Adrenal gland (tissue), 12 donors: ENCODE data around the gene RNF215. TPM values are rescaled to one million over a fixed set of nuclear protein-coding genes. Genes with fewer than 3 reads are reported as not detected.
A peak's percentile ranks its signal among the peaks of the same experiment; 100 is the strongest.

Experiments
- DNase-seq, 7 donors: peaks; one replicate each; pipeline ENCODE4 v3.0.0-alpha.2; 2019 to 2020
- H3K27ac ChIP-seq, 5 donors: fragments of 200-600 bp; sonication (generic) in 4 of 5; 1 replicate in 3 of 5; 2 replicates in 2 of 5; pipeline versions ENCODE4 v1.5.1 to v1.8.0; 2016 to 2020; ENCODE audit warnings: mild to moderate bottlenecking in 1 of 5
- H3K27me3 ChIP-seq: fragments of 200-600 bp; 2 replicates; pipeline ENCODE4 v1.8.0; 2021
- H3K36me3 ChIP-seq, 2 donors: fragments of 200-600 bp; replicated peaks in 1 of 2; 1 replicate in 1 of 2; 2 replicates in 1 of 2; pipeline versions ENCODE4 v1.5.1 to v1.8.0; 2018 to 2022
- H3K4me1 ChIP-seq, 2 donors: fragments of 200-600 bp; replicated peaks in 1 of 2; 1 replicate in 1 of 2; 2 replicates in 1 of 2; pipeline versions ENCODE4 v1.5.1 to v1.8.0; 2018 to 2021
- H3K4me3 ChIP-seq, 4 donors: fragments of 200-600 bp; sonication (generic) in 3 of 4; one replicate each; pipeline ENCODE4 v1.5.1; 2016 to 2018
- H3K9me3 ChIP-seq, 3 donors: fragments of 200-600 bp; sonication (generic) in 1 of 3; replicated peaks in 1 of 3; 1 replicate in 2 of 3; 2 replicates in 1 of 3; pipeline versions ENCODE4 v1.5.1 to v1.8.0; 2016 to 2021
- POLR2A ChIP-seq, 2 donors: fragments of 450-650 bp; IDR thresholded peaks; one replicate each; pipeline ENCODE4 v1.6.1; 2017; ENCODE audit warnings: antibody characterized with exemption in 2 of 2, mild to moderate bottlenecking in 2 of 2, moderate library complexity in 1 of 2
- WGBS, 4 donors: extraction: QIAGEN DNeasy Blood & Tissue Kit in 2 of 4; methylation state at CpG; one replicate each; pipeline versions ENCODE4 v1.1.5 to v1.1.7; 2013 to 2017; 5-methylcytosine and 5-hydroxymethylcytosine counted together
- intact Hi-C, 2 donors: fragments of 100-400 bp; cut with DNase I; formaldehyde crosslinking; loops; one replicate each; pipeline versions ENCODE4 v1.14.1 to v1.15.0; 2022 to 2023
- polyA plus RNA-seq, 3 donors: library from polyadenylated mRNA; stranded (reverse); fragments of 200-250 nt in 2 of 3; fragments of 350-450 nt in 1 of 3; fragmentation: Illumina TruSeq in 1 of 3; extraction: RNeasy Lipid Tissue Mini Kit (QIAGEN cat#74804) in 1 of 3; gene quantifications; one replicate each; pipeline ENCODE4 v1.2.3, GENCODE V29; 2013 to 2014
- total RNA-seq, 9 donors: library from RNA; depleted of rRNA in 4 of 9; stranded (reverse); fragments of >200 nt in 4 of 9; fragments of 120-200 nt in 1 of 9; fragmentation: NEBNext Ultra II Directional in 1 of 9; extraction: Animal tissue kit (Norgen Biotek cat#: 25700) in 1 of 9; gene quantifications; one replicate each; pipeline versions ENCODE4 v1.1.0 to v1.2.4, GENCODE V29; 2013 to 2023
- TF ChIP-seq, protein P1 (sequence below), 6 experiments: fragments of 450-650 bp in 4 of 6; fragments of 200-600 bp in 2 of 6; sonication (generic) in 1 of 6; IDR thresholded peaks; 1 replicate in 5 of 6; 2 replicates in 1 of 6; pipeline versions ENCODE4 v1.5.1 to v1.8.0; 2016 to 2021; ENCODE audit warnings: antibody characterized with exemption in 6 of 6, mild to moderate bottlenecking in 2 of 6, moderate library complexity in 1 of 6
- donor health status: healthy with polysubstance abuse.
- donor health status: Bipolar disorder and iron deficiency.
- donor health status: DM: yes; HTN: yes; CAD: no.
- donor health status: DM: no; HTN: no; CAD: no.
- donor health status: DM: no; HTN: no; CAD: no.
- donor health status: DM: yes; HTN: yes; CAD: no.

Gene RNF215
- total and polyA plus RNA-seq, 12 donors: 2.0 to 20.1 (median 12.1) TPM

DNA sequence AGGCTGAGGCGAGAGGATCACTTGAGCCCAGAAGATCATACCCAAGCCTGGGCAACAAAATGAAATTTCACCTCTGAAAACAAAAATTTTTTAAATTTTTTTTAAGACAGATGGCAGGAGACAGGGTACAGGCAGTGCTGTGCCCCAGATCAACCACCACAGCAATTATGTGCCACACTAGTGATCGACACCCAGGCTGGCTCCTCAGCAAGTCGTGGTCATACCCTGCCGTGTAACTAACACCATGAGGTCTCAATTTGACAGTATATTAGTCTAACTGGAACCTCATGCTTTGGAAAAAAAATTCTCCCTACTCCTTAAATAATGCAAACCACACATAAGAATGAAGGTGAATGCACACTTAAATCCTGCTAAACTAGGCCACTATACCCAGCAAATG is 38.8 kb downstream of the RNF215 start:
- intact Hi-C loops: no loop called here
- H3K36me3 ChIP-seq: peaks cover 0 to 91% of the 10 kb centered on the region in 2 donors
- TF ChIP-seq, protein P1, sequence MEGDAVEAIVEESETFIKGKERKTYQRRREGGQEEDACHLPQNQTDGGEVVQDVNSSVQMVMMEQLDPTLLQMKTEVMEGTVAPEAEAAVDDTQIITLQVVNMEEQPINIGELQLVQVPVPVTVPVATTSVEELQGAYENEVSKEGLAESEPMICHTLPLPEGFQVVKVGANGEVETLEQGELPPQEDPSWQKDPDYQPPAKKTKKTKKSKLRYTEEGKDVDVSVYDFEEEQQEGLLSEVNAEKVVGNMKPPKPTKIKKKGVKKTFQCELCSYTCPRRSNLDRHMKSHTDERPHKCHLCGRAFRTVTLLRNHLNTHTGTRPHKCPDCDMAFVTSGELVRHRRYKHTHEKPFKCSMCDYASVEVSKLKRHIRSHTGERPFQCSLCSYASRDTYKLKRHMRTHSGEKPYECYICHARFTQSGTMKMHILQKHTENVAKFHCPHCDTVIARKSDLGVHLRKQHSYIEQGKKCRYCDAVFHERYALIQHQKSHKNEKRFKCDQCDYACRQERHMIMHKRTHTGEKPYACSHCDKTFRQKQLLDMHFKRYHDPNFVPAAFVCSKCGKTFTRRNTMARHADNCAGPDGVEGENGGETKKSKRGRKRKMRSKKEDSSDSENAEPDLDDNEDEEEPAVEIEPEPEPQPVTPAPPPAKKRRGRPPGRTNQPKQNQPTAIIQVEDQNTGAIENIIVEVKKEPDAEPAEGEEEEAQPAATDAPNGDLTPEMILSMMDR (IDR thresholded peaks at IDR 0.05): no peak
- no peak for TF ChIP-seq POLR2A (IDR thresholded peaks at IDR 0.05)
- H3K4me1 ChIP-seq: peaks cover 0 to 13% of the 10 kb centered on the region in 2 donors
- no peak for DNase-seq
- H3K4me3 ChIP-seq: no peak overlapping the region
- 91 to 98% (median 93%) methylated on average over 4 of the region's 4 CpGs for WGBS, 4 donors
- no peaks in the 10 kb centered on the region for H3K9me3 ChIP-seq
- no peaks in the 10 kb centered on the region for H3K27me3 ChIP-seq
- H3K27ac ChIP-seq: no peak overlapping the region

DNA sequence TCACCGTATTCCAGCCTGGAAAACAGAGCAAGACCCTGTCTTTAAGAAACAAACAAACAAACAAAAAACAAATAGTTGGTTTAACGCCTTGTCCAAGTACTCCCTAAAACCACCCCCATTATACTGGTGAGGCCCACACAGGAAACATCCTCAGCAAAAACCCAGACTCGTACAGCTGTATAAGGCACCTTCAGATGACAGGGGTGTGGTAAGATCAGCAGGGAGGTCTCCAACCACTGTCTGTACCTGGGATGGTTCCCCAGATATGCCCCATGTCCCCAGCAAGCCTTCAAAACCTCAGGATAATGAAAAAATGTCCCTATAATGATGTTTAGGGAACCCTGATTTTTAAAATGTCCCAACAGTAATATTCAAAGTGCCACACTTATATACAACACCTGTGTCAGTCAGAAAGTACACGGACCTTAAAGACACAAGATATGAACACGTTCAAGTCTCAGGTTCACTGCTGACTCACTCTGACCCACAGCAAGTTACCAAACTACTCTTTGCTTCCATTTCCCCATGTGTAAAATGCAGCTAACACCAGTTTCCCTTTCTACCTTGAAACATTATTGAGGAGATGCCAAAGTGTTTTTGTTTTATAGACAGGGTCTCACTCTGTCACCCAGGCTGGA is 39.8 kb downstream of the RNF215 start:
- H3K4me3 ChIP-seq: no peak overlapping the region
- 60 to 73% (median 69%) methylated on average over 5 of the region's 5 CpGs for WGBS, 4 donors
- no peak overlapping the region for H3K27ac ChIP-seq
- H3K9me3 ChIP-seq: no peaks in the 10 kb centered on the region
- H3K4me1 ChIP-seq: peaks cover 0 to 13% of the 10 kb centered on the region in 2 donors
- intact Hi-C loops: no loop called here
- no peaks in the 10 kb centered on the region for H3K27me3 ChIP-seq
- DNase-seq: no peak
- TF ChIP-seq POLR2A (IDR thresholded peaks at IDR 0.05): no peak
- TF ChIP-seq, protein P1 (IDR thresholded peaks at IDR 0.05): no peak
- H3K36me3 ChIP-seq: peaks cover 0 to 94% of the 10 kb centered on the region in 2 donors

DNA sequence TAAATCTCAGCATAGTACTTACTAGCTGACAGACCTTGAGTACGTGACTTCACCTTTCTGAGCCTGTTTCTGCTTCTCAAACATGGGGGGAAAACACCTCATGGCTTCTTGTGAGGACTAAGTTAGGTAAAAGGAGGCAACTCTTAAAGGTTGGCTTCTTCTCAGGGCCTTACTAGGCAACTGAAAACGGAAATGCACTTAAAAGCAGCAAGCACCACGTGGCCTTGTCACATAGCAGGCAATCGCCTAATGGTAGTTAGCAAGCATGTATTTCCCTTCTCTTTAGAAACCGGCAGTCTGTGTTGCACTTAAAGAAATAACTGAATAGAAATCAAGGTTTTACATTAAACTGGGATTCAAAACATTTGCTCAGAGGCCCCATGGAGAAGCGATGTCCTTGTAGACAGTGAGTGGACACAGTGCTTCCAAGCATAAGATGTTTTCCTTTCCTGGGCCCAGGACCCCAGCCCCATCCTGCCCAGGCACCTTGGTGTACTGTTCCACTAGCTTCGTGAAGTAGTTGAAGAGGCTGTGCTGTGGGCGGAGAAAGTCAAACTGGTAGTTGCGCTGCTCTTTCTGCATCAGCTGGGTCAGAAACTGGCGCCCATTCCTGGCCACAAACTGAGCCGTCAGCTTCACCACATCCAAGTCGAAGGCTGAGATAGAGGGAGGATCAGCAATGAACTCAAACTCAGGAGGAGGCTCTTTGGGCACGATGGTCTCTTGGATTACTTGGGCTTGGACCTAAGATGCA is 42.6 kb downstream of the RNF215 start:
- intact Hi-C loops: no loop called here
- Histone ChIP-seq H3K9me3 (no peaks in the 10 kb centered on the region), H3K27me3 (no peaks in the 10 kb centered on the region), H3K4me1 (peaks cover 3 to 19% of the 10 kb centered on the region in 2 donors), H3K4me3 (no peak overlapping the region), H3K36me3 (peaks cover 0 to 100% of the 10 kb centered on the region in 2 donors), H3K27ac (no peak overlapping the region)
- TF ChIP-seq, protein P1 (IDR thresholded peaks at IDR 0.05): no peak
- no peak for TF ChIP-seq POLR2A (IDR thresholded peaks at IDR 0.05)
- 89 to 93% (median 91%) methylated on average over 13 of the region's 13 CpGs for WGBS, 4 donors
- no peak for DNase-seq

DNA sequence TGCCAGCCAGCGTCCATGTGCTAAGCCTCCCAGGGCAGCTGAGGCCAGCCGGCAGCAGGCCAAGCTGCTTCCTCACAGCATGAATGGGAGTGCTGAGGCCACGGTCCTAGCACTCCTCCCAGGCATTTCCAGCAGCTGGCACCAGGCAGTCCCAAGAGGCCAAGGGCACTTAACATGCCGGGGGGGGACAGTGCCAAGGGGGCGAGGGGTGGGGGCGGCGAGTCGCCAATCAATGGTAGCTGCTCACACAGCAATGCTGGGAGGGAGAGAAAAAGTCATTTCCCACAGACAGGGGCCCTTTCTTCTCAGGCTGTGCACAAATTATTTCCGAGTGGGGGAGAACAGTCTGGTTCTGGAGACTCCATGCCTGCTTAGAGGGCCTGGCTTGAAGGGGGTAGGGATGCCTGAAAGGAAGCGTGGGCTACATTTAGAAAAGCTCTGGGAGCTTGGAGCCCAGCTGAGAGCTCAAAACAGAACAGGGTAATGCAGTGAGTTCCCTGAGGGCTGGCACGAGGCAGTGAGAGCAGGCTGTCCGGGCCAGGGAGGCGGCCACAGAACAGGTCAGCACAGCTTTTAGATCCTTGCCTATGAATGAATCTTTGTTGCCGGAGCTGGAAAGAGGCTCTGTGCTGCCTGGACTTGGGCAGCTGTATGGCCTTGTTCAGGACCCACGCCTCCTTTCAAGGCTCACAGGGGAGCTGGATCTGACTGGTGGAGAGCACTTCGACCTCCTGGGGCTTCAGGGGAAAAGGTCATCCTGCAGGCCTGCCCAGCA is 46.1 kb downstream of the RNF215 start:
- DNase-seq: peak; percentile 53 to 89 (median 78)
- TF ChIP-seq POLR2A (IDR thresholded peaks at IDR 0.05): no peak
- TF ChIP-seq, protein P1 (IDR thresholded peaks at IDR 0.05): no peak
- Histone ChIP-seq H3K4me3 (no peak overlapping the region), H3K27ac (peak overlapping the region in 4 of 5 donors; percentile 26 to 48 (median 42)), H3K9me3 (no peaks in the 10 kb centered on the region), H3K4me1 (peaks cover 3 to 19% of the 10 kb centered on the region in 2 donors), H3K27me3 (no peaks in the 10 kb centered on the region), H3K36me3 (peaks cover 0 to 100% of the 10 kb centered on the region in 2 donors)
- intact Hi-C loops: no loop called here
- WGBS, 4 donors: 41 to 54% (median 45%) methylated on average over 8 to 16 of the region's 16 CpGs
